T-helper 9 cell (primary cell): ENCODE measurements around the gene PRRT1B.
A peak's percentile ranks its signal among the peaks of the same experiment; 100 is the strongest.
"Not testable (repeated sequence)": the region's sequence is repeated elsewhere in the genome, so short reads cannot be mapped to it uniquely, and the experiment has no call there.

Experiments used
- DNase-seq: peaks from one replicate; pipeline ENCODE4 v3.0.0-alpha.2; 2020

The PRRT1B gene

DNA sequence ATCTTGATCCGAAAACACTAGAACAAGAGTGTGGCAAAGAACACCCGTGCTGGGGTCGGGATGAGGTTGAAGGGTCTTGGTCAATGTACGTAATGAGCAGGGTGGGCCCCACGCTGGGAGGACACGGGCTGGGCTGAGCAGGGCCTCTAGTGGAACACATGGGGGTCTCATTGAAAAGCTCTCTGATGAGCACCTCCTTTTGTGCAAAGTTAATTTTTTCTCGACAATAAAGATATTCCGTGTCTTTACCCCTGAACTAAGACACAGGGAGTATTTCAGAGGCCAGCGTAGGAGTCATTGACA, 22.3 kb upstream of the PRRT1B start:
- DNase-seq, result no peak

DNA sequence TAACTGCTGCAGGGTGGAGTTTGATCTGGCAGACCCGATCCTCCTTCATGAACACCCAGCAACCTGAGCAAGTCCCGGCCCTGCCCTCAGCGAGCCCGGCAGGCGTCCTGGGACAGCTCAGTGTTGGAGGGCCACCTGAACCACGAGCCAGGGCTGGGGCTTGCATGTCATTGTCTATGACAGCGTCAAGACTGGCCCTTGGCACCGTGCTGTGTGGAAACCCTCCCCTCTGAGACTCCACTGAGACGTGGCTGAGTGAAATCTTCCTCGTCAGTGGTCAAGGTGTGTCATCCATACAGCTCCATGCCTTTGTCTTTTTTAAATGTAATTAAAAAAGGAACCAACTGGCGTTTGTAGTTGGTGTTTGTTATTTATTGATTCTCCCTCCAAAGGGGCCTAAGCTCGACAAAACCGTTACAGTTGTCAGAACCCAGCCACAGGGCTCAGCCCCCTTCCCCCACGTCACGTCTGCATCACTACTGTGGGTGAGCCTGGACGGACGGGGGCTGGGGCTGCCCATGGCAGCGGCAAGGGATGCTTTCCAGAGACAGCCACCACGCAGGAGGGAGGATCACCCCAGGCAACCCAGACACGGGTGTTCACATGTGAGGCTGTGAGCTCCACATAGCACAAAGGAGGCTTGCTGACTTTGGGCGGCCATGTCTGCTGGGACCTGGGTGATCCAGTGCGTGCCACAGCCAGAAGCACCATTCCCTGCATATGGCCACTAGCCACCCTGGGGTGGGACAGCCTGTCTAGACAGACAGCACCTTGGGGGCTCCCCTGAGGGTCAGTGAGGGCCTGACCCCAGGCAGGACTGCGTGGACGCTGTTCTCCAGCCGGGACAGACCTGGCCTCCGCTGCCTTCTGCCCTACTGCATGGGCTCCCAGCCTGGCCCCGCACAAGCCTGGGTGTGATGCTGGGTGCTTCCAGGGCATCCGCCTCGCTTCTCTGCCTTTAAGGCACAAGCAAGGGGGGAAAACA, 21.6 kb upstream of the PRRT1B start:
- DNase-seq, result no peak

DNA sequence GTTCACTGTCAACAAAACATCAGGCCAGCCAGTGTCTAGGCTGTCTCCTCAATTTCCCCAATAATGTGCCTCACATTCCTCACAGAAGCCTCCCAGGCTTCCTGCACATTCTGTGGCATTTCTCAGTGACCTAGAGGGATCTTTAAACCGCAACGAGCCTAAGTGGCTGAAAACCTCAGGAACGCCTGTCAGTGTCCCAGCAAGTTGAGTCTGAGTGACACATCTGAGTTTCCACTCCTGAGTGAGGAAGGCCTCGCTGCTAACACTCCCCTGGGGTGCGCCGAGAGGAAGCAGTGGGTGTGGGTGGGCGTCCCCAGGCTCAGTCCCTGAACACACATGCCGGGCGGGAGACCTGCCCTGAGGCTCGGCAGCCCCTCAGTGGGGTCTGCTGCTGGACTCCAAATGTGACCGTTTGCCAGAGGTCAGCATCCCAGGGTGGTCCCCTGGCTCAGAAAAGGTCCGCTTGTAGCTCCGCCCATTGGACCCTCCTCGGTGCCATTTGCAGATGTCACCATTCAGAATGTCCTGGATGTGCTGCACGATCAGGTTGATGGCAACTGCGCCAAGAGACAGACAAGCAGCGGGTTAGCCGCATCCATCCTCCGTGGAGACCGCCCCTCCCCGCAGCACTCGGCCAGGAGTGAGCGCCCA, 20.5 kb upstream of the PRRT1B start:
- no peak for DNase-seq

DNA sequence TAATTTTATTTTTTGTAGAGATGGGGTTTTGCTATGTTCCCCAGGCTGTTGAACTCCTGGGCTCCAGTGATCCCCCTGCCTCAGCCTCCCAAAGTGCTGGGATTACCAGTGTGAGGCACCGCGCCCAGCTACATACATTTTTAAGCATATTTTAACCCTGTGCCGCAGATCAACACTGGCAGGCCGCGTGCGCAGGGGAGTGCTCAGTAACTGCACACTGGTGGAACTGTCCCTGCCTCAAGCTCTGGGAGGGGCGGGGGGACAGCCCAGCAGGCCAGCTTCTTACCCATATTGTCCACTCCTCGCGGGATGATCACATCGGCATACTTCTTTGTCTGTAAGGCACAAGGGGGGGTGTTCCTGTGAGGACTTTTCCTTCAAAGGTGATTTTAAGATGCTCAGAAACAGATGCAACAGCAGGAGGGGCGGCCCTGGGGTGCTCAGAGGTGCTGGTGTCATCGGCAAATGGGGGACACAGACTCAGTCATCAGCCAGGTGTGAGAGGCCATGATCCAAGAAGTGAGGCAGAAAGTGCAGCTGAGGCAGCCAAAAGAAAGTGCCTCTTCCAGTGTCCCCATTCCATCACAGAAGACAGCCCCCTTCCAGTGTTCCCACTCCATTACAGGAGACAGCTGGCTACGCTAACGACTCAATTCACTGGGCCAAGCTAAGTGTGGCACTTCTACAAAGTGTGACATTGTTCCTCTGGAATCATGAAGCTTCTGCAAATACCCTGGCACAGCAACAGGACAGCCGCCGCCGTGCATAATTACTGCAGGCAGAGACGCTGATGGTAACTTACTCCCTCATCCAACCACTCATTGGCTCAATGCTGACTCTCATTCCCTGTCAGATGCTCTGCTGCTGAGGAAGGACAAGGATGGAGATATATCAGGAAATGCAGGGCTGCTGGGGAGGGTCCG, 19.4 kb upstream of the PRRT1B start:
- no peak for DNase-seq

DNA sequence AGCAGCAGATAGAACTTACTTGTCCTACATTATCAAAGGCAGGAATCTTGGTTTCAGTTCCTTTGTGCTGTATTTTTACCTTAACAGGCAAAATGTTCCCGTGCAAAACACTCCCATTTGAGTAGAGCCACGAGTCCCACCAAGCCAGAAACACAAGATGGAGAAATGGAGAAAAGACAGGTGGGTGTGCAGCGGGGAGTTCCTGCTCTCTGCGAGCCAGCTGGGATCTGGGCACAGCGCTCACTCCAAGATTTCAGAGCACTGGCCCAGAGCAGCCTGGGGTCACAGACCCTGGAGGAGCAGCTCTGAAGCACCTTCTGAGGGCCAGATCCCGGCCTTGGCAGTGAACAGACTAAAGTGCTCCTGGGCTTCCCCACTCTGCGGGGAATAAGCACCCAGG, 17.1 kb upstream of the PRRT1B start:
- no peak for DNase-seq

DNA sequence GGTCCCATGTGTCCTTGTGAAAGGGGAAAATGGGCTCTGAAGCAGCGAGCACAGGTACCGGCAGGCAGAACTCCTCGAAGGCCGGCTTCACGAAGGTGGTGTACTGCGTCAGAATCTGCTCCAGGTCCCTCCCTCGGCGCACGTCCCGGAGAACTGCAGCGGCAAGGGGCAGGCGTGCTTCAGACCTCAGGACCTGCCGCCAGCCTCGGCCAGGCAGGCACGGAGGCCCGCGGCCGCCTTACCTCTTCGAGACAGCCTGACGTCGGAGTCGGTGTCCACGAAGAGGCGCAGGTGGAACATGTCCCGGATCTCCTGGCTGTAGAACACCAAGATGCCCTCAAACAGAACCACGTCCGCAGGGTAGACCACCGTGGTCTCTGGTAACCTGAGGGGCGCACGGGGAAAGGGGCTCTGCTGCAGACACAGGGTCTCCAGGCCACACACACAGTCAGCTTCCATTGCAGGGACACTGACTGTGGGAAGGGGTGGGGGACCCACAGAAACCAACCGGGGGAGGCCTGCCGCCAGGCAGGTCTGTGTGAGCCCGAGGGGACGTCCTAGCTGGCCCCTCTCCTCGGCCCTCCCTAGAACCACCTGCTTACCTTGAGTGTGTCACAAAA, 16.3 kb upstream of the PRRT1B start:
- DNase-seq, result no peak

DNA sequence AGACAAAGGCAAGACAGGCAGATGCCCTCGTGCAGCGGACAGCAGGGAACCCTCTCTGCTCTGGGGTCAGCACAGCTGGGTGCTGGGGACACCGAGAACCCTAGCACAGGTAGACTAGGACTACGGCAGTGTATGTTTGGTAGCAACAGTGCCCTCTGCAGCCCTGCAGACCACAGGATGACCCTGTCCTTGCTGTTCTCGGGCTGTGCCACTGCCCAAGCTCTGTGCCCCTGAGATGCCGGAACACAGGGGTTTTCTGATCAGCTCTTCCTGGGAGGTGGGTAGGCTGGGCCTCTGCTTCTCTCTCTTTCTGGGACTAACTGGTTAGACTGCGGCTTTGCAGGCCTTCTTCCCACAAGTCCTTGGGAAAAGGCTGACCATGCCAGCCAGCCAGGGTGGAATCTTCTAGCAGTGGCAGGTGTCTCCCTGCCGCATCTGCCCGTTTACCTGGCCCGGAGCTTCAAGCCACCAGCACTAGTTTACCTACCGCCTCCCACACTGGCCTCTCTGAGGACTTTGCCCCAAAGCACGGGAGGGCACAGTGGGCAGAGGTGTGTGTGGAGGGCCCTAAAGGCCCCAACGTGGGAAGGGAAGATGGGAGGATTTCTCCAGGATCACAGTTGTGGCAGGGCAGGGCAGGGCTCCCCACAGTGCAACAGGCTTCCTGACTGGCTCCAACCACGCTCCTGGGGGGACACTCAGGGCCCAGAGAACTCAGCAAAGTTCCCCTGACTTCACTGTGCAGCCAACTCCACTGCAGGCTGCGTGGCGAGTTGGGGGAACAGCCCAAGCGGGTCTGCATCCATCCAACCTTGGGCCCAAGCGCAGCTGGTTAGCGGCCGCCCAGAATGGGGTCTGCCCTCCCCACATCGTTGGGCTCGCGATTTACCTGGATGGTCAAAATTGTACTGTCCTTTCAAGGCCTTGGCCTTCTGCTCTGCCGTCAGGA, 15.5 kb upstream of the PRRT1B start:
- DNase-seq, result no peak

DNA sequence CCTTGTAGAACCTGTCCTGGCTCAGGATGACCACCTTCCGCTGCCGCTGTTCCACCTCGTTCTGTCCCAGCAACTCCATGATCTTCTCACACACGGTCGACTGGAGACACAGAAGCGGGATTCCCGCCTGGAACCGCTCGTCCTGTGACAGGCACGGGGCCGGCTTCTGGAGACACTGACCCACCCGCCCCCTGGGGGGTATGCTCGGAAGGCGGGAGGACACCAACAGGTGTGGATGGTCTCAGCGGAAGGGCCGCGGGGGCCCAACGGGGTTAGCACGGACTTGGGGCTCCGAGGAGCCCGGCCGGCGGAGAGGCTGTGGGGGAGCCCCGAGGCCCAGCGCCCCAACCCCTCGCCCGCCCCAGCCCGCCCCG, 14.8 kb upstream of the PRRT1B start:
- DNase-seq, result no peak

DNA sequence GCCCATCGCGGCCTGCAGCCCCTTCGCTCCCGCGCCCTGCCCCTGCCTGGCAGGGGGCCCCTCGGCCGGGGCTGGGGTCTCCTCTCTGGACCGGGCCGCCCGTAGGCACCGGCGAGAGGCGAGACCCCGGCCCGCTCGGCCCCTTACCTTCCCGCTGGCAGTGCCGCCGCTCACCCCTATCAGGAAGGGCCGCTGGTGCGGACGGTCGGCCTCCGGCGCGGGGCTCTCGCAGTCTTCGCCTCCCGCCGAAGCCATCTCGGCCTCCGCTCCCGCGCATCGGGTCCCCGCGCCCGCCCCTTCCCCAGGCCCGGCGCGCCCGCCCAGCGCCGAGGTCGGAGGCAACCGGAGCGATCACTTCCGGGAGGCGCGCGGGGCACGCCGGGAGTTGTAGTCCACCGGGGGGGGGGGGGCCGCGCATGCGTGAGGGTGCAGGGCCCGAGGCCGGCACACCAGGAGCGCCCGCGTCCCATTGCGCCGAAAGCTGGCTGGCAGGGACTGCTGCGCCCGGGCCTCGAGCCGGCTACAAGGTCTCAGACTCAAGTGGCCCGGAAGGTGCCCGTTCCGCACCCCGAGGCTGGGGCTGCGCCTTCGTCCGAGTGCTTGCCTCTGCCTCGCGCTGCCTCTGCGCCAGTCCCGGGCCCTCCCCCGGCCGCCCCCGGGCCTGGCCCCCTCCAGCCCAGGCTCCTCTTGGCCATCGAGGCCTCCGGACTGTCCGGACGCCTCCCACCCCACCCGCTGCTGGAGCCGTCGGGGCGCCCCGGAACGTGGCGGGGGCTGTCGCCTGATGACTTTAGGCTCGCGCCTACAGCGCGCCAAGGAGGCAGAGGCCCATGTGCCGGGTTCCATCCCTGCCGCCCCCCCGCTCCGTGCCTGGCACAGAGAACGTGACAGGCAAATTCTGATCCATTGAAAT, 14.1 kb upstream of the PRRT1B start, which contains the start of gene UCK1:
Gene UCK1 (minus strand): TSS at position 344 of the 913 bp plus-strand sequence. CDS start 89 bp downstream, at position 255.
- DNase-seq, result peak; percentile 70

DNA sequence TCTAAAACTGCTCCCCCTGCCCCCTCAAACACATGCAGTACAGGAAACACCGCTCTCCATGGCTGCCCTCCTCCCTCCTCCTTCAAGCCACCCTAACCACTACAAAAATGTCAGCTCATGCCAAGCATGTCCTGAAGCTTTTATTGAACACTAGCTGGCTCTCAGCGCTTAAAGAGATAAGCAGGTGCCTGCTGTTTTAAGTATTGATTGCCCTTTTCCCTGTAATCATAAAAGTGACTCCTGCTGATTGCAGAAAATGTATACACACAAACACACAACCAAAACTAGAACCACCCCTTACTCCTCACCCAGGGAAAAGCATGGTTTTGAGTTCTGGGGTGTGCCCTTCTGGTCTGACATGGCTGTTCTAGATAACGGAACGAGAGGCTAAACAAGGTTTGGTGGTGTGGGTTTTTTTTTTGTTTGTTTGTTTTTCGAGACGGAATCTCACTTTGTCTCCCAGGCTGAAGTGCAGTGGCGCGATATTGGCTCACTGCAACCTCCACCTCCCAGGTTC, 10.5 kb upstream of the PRRT1B start:
- DNase-seq, result no peak

DNA sequence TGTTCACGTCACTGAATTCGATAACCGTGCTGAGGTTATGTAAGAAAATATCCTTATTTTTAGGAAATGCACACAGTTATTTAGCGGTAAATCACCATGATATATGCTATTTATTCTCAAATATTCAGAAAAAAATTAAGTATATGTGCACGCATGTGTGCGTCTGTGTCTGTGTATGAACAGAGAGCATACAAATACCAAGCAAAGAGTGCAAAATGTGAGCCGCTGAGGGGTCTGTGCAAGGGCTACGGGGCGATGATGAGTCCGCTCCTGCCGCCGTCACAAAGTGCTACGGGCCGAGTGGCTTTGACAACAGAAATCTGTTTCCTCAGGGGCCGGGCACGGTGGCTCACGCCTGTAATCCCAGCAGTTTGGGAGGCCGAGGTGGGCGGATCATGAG, 7.4 kb upstream of the PRRT1B start:
- no peak for DNase-seq

DNA sequence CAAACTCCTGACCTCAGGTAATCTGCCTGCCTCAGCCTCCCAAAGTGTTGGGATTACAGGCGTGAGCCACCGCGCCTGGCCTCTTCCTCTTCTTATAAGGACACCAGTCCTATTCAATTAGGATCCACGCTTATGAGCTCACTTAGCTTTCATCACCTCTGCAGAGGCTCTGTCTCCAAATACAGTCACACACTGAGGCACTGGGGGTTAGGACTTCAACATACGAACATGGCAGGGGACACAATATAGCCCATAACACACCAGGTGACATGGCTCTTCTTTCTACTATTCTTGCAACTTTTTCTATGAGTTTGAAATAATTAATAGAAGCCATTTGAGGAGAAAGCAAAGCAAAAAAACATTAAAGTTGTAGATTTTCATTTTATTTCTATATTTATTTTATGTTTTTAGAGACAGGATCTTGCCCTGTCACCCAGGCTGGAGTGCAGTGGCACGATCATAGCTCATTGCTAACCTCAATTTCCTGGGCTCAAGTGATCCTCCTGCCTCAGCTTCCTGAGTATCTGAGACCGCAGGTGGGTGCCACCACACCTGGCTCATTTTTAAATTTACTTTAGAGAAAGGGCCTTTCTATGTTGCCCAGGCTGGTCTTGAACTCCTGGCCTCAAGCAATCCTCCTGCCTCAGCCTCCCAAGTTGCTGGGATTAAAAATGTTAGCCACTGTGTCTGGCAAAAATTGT, 6.0 kb upstream of the PRRT1B start:
- DNase-seq, result no peak

DNA sequence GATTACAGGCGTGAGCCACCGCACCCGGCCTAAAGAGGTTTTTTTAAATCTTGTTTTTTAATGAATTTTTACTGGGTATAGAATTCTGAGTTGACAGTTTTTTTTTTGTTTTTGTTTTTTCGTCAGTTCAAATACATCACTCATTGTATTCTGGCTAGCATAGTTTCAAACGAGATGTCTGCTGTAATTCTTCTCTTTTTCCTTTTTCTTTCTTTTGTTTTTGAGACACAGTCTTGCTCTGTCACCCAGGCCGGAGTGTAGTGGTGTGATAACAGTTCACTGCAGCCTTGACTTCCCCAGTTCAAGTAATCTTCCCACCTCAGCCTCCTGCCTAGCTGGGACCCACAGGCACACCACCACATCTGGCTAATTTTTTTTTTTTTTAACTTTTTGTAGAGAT, 2.2 kb upstream of the PRRT1B start:
- no peak for DNase-seq

DNA sequence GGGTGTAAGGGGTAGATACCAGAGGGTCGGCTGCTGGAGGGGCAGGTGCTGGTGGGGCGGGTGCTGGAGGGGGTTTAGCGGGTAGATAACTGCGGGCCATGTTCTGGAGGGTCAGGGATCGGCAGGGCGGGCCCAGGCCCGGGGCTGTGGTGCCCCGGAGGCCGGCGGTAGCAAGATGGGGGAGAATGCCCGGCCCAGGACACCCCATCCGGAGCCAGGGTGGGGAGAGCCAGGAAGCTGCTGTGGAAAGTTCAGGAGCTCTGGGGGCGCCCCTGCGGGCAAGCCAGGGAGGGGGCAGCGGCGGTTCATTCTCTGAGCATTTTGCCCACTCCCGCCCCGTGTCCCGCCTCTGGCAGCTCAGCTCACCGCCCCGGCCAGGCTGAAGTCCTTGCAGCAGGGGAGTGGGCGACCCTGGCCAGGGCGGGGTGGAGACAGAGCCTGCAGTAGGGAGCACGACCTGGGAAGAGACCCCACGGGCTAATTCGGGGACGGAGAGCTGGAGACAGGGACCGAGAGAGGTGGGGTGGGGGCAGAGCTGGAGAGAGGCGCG, 538 bp downstream of the PRRT1B start:
- DNase-seq, result no peak

DNA sequence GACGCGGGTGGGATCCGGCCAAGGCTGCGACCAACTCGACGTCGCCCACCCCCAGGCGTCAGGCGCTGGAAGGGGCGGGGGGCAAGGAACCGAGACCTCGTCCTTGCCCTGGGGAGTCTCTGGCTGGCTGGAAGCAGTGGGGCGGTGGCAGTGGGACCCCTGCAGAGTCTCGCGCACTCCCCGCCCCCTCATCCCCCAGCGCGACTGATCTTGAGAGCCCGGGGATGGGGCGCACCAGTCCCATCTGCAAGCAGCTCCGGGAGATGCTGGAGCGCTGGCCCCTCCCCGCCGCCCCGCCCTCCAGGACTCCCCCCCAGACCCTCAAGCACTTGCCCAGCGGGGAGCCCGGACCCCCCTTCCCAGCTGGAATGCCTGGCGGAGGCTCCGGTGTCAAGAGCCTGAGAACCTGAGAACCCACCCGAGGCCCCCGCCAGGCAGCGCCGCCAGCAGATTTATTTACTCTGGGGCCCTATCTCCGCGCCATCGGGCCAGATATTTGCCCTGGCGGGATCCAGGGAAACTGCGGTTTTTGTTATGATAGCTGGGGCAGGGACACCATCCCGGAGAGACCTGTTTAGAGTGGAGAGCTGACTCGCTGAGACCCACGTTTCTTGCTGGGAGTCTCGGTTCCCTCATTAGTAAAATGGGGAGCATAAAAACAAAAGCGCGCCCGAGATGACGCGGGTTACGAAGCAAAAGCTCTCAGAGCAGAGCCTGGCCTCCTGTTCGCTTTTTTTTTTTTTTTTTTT, 1.2 kb downstream of the PRRT1B start:
- DNase-seq, result no peak

DNA sequence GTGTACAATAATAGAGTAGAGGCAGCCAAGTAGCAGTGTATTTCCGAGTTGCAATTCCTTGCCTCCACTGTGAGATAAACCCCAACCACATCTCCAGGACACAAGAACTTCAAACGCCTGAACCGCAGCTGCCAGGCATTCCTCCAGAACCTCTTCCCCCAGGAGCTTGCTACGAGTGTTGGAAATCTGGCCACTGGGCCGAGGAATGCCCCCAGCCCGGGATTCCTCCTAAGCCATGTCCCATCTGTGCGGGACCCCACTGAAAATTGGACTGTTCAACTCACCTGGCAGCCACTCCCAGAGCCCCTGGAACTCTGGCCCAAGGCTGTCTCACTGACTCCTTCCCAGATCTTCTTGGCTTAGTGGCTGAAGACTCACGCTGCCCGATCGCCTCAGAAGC, 3.9 kb downstream of the PRRT1B start:
- DNase-seq, result not testable (repeated sequence)

DNA sequence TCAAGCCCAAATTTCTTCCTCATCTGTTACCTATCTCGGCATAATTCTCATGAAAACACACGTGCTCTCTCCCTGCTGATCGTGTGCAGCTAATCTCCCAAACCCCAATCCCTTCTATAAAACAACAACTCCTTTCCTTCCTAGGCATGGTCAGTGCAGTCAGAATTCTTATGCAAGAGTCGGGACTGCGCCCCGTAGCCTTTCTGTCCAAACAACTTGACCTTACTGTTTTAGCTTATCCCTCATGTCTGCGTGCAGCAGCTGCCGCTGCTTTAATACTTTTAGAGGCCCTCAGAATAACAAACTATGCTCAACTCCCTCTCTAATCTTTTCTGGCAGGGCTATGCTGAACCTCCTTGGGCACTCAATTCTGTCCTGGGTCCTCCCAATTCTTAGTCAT, 5.1 kb downstream of the PRRT1B start:
- DNase-seq, result not testable (repeated sequence)

DNA sequence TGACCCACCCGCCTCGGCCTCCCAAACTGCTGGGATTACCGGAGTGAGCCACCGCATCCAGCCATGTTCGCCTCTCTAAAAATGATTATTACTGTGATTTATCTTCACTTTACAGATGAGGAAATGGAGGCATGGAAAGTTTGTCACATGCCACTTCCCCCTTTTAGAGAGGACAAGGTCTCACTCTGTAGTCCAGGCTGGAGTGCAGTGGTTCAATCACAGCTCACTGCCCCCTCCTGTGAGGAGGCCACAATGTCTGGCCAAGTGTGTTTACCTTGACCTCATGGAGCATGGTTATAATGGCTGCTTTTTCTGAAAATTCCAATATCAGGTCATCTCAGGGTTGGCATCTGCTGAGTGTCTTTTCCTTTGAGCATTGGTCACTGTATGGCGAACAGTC, 6.7 kb downstream of the PRRT1B start:
- no peak for DNase-seq
